Adrenal gland (tissue), 12 donors: ENCODE measurements around the gene NCKAP5. TPM values are rescaled to one million over a fixed set of nuclear protein-coding genes. Genes with fewer than 3 reads are reported as not detected.

Source experiments
- DNase-seq, 7 donors: peaks; one replicate each; pipeline ENCODE4 v3.0.0-alpha.2; 2019 to 2020
- H3K27ac ChIP-seq, 5 donors: fragments of 200-600 bp; sonication (generic) in 4 of 5; 1 replicate in 3 of 5; 2 replicates in 2 of 5; pipeline versions ENCODE4 v1.5.1 to v1.8.0; 2016 to 2020; ENCODE audit warnings: mild to moderate bottlenecking in 1 of 5
- H3K27me3 ChIP-seq: fragments of 200-600 bp; 2 replicates; pipeline ENCODE4 v1.8.0; 2021
- H3K36me3 ChIP-seq, 2 donors: fragments of 200-600 bp; replicated peaks in 1 of 2; 1 replicate in 1 of 2; 2 replicates in 1 of 2; pipeline versions ENCODE4 v1.5.1 to v1.8.0; 2018 to 2022
- H3K4me1 ChIP-seq, 2 donors: fragments of 200-600 bp; replicated peaks in 1 of 2; 1 replicate in 1 of 2; 2 replicates in 1 of 2; pipeline versions ENCODE4 v1.5.1 to v1.8.0; 2018 to 2021
- H3K4me3 ChIP-seq, 4 donors: fragments of 200-600 bp; sonication (generic) in 3 of 4; one replicate each; pipeline ENCODE4 v1.5.1; 2016 to 2018
- H3K9me3 ChIP-seq, 3 donors: fragments of 200-600 bp; sonication (generic) in 1 of 3; replicated peaks in 1 of 3; 1 replicate in 2 of 3; 2 replicates in 1 of 3; pipeline versions ENCODE4 v1.5.1 to v1.8.0; 2016 to 2021
- CTCF ChIP-seq, 6 experiments: fragments of 450-650 bp in 4 of 6; fragments of 200-600 bp in 2 of 6; sonication (generic) in 1 of 6; IDR thresholded peaks; 1 replicate in 5 of 6; 2 replicates in 1 of 6; pipeline versions ENCODE4 v1.5.1 to v1.8.0; 2016 to 2021; ENCODE audit warnings: antibody characterized with exemption in 6 of 6, mild to moderate bottlenecking in 2 of 6, moderate library complexity in 1 of 6
- POLR2A ChIP-seq, 2 donors: fragments of 450-650 bp; IDR thresholded peaks; one replicate each; pipeline ENCODE4 v1.6.1; 2017; ENCODE audit warnings: antibody characterized with exemption in 2 of 2, mild to moderate bottlenecking in 2 of 2, moderate library complexity in 1 of 2
- WGBS, 4 donors: extraction: QIAGEN DNeasy Blood & Tissue Kit in 2 of 4; methylation state at CpG; one replicate each; pipeline versions ENCODE4 v1.1.5 to v1.1.7; 2013 to 2017; 5-methylcytosine and 5-hydroxymethylcytosine counted together
- intact Hi-C, 2 donors: fragments of 100-400 bp; cut with DNase I; formaldehyde crosslinking; loops; one replicate each; pipeline versions ENCODE4 v1.14.1 to v1.15.0; 2022 to 2023
- polyA plus RNA-seq, 3 donors: library from polyadenylated mRNA; stranded (reverse); fragments of 200-250 nt in 2 of 3; fragments of 350-450 nt in 1 of 3; fragmentation: Illumina TruSeq in 1 of 3; extraction: RNeasy Lipid Tissue Mini Kit (QIAGEN cat#74804) in 1 of 3; gene quantifications; one replicate each; pipeline ENCODE4 v1.2.3, GENCODE V29; 2013 to 2014
- total RNA-seq, 9 donors: library from RNA; depleted of rRNA in 4 of 9; stranded (reverse); fragments of >200 nt in 4 of 9; fragments of 120-200 nt in 1 of 9; fragmentation: NEBNext Ultra II Directional in 1 of 9; extraction: Animal tissue kit (Norgen Biotek cat#: 25700) in 1 of 9; gene quantifications; one replicate each; pipeline versions ENCODE4 v1.1.0 to v1.2.4, GENCODE V29; 2013 to 2023
- donor health status: healthy with polysubstance abuse.
- donor health status: Bipolar disorder and iron deficiency.
- donor health status: DM: yes; HTN: yes; CAD: no.
- donor health status: DM: no; HTN: no; CAD: no.
- donor health status: DM: no; HTN: no; CAD: no.
- donor health status: DM: yes; HTN: yes; CAD: no.

NCKAP5 gene
- total and polyA plus RNA-seq, 12 donors, result 0.06 to 3.1 (median 1.1) TPM

DNA sequence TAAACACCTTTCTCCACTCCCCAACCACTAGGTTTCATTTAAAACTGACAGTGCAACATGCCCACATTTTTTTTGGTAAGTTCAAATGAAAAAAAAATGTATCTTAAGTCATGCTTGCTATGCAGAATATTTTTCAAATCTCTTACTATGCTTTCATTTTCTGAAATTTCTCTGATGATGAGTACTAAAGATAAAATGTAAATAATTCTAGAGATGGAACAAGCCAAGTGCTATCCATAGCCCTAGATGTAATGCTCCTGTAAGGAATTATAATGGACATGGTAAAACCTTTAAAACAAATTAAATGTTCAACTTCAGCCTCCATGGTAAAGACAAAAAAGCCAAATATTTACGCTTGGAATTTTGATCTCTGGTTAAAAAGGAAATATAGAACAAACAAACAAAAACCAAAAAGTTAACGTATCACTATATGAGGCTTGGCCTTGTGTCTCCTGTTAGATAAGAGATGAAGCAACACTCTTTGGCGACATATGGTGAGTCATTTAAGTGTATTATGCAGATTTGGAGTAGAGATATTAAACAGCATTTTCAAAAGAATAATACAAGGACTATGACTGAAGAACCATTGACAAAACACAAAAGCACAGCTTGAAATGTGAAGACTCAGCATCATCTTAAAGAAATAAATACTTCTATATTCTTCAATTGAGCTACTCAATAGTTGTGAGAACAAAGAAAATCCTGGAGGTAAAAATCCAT, 506.2 kb downstream of the NCKAP5 start:
- no peaks in the 10 kb centered on the region for H3K36me3 ChIP-seq
- no peak overlapping the region for H3K27ac ChIP-seq
- no peaks in the 10 kb centered on the region for H3K27me3 ChIP-seq
- H3K9me3 ChIP-seq, result no peaks in the 10 kb centered on the region
- TF ChIP-seq CTCF (IDR thresholded peaks at IDR 0.05), result no peak
- no peak for TF ChIP-seq POLR2A (IDR thresholded peaks at IDR 0.05)
- intact Hi-C loops, result no loop called here
- no peak for DNase-seq
- H3K4me3 ChIP-seq, result no peak overlapping the region
- H3K4me1 ChIP-seq, result no peaks in the 10 kb centered on the region
- 63 to 72% (median 66%) methylated on average over 3 of the region's 3 CpGs for WGBS, 4 donors

- no peaks in the 10 kb centered on the region for H3K9me3 ChIP-seq
- no peaks in the 10 kb centered on the region for H3K4me1 ChIP-seq
- H3K27ac ChIP-seq, result no peak overlapping the region
- intact Hi-C loops, result no loop called here
- WGBS, 4 donors, result 34 to 44% (median 40%) methylated on average over 3 of the region's 3 CpGs
- no peak for DNase-seq
- H3K36me3 ChIP-seq, result no peaks in the 10 kb centered on the region
- no peak overlapping the region for H3K4me3 ChIP-seq
- no peaks in the 10 kb centered on the region for H3K27me3 ChIP-seq
- TF ChIP-seq POLR2A (IDR thresholded peaks at IDR 0.05), result no peak
- TF ChIP-seq CTCF (IDR thresholded peaks at IDR 0.05), result no peak
These were observed 514.0 kb downstream of the NCKAP5 start for GRCh38 chr2:133054297-133054696.

DNA sequence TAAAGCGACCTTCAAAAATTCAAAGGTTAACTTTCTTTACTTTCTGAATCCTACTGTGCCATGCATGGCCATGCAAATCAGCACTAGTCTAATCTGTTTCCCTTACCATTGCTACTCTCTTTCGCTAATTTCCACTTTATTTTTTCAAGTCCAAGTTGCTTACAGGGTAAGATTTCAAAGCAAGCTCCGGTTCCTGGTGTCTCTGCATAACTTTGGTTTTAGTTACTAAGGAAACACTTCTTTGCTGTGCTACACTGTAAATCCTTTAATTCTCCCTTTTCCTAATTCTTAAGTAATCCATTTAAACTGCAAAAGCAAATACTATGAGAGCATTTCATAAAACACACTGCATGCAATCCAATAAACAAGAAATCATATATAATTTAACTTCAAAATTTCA, 514.7 kb downstream of the NCKAP5 start:
- Histone ChIP-seq H3K27ac (no peak overlapping the region), H3K27me3 (no peaks in the 10 kb centered on the region), H3K36me3 (no peaks in the 10 kb centered on the region), H3K4me1 (no peaks in the 10 kb centered on the region), H3K9me3 (no peaks in the 10 kb centered on the region), H3K4me3 (no peak overlapping the region)
- TF ChIP-seq CTCF (IDR thresholded peaks at IDR 0.05) (no peak), POLR2A (IDR thresholded peaks at IDR 0.05) (no peak)
- intact Hi-C loops, result no loop called here
- WGBS, 4 donors, result 63 to 67% (median 65%) methylated on average over 3 of the region's 3 CpGs
- no peak for DNase-seq

- no peak for DNase-seq
- Histone ChIP-seq H3K9me3 (no peaks in the 10 kb centered on the region), H3K4me3 (no peak overlapping the region), H3K36me3 (no peaks in the 10 kb centered on the region), H3K27me3 (no peaks in the 10 kb centered on the region), H3K4me1 (no peaks in the 10 kb centered on the region), H3K27ac (no peak overlapping the region)
- intact Hi-C loops, result no loop called here
- 63 to 79% (median 69%) methylated on average over 5 of the region's 5 CpGs for WGBS, 4 donors
- TF ChIP-seq POLR2A (IDR thresholded peaks at IDR 0.05), result no peak
- TF ChIP-seq CTCF (IDR thresholded peaks at IDR 0.05), result no peak
These were observed 522.5 kb downstream of the NCKAP5 start for GRCh38 chr2:133045787-133046186.
